DOHH2 (cell line): ENCODE data around the gene RASGRP3.

Experiments
- EZH2phosphoT487 ChIP-seq: fragments of 200-600 bp; sonication (generic); IDR thresholded peaks from 2 replicates; pipeline ENCODE4 v1.6.1; 2017; ENCODE audit warnings: borderline replicate concordance, mild to moderate bottlenecking, antibody characterized with exemption, low read length, moderate library complexity, mixed read lengths
- TF ChIP-seq, protein P1 (sequence below): fragments of 200-600 bp; sonication (generic); IDR thresholded peaks from one replicate; pipeline ENCODE4 v1.5.1; 2014; ENCODE audit warnings: antibody characterized with exemption, mild to moderate bottlenecking, low read depth, low read length; ENCODE audit not compliant: poor library complexity, severe bottlenecking

DNA sequence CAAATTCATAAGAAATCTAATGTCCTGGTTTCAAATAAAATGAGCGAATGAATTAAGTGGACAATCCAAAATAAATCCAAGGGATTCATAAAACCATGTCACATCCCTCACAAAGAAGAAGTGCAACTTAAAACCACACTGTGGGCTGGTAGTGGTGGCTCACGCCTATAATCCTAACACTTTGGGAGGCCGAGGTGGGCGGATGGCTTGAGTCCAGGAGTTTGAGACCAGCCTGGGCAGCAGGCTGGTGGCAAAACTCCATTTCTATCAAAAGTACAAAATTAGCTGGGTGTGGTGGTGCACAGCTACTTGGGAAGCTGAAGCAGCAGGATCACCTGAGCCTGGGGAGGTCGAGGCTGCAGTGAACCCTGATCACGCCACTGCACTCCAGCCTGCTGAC, 97.2 kb downstream of the RASGRP3 start:
- TF ChIP-seq, protein P1, sequence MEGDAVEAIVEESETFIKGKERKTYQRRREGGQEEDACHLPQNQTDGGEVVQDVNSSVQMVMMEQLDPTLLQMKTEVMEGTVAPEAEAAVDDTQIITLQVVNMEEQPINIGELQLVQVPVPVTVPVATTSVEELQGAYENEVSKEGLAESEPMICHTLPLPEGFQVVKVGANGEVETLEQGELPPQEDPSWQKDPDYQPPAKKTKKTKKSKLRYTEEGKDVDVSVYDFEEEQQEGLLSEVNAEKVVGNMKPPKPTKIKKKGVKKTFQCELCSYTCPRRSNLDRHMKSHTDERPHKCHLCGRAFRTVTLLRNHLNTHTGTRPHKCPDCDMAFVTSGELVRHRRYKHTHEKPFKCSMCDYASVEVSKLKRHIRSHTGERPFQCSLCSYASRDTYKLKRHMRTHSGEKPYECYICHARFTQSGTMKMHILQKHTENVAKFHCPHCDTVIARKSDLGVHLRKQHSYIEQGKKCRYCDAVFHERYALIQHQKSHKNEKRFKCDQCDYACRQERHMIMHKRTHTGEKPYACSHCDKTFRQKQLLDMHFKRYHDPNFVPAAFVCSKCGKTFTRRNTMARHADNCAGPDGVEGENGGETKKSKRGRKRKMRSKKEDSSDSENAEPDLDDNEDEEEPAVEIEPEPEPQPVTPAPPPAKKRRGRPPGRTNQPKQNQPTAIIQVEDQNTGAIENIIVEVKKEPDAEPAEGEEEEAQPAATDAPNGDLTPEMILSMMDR = no peak
- no peak for TF ChIP-seq EZH2phosphoT487
